HepG2 (cell line): Measurements from ENCODE around the gene TPSAB1.

Experiments used
- CTCF ChIP-seq: sonication (generic); formaldehyde crosslinking; IDR thresholded peaks from 2 replicates; pipeline ENCODE4 v1.5.0; 2020; ENCODE audit warnings: mild to moderate bottlenecking, missing genetic modification reagents, moderate library complexity
- ETV6 ChIP-seq: sonication (generic); formaldehyde crosslinking; conservative IDR thresholded peaks from 2 replicates; pipeline ENCODE4 v1.4.0; 2020; ENCODE audit warnings: missing genetic modification reagents
- FOXO4 ChIP-seq: sonication (generic); formaldehyde crosslinking; conservative IDR thresholded peaks from 2 replicates; pipeline ENCODE4 v1.8.1; 2023; ENCODE audit warnings: missing genetic modification reagents
- GTF2F1 ChIP-seq: fragments of 150-350 bp; IDR thresholded peaks from 2 replicates; pipeline ENCODE4 v1.6.1; 2014; ENCODE audit warnings: low read length
- HNF4G ChIP-seq, 2 experiments: sonication (generic) in 1 of 2; formaldehyde crosslinking in 1 of 2; IDR thresholded peaks; 2 replicates each; pipeline versions ENCODE4 v1.4.0 to v1.6.1; 2011 to 2020; ENCODE audit warnings: borderline replicate concordance in 2 of 2, low read depth in 2 of 2, mild to moderate bottlenecking in 2 of 2, low read length in 1 of 2, missing genetic modification reagents in 1 of 2, moderate library complexity in 1 of 2
- HOXD1 ChIP-seq: sonication (generic); formaldehyde crosslinking; IDR thresholded peaks from 2 replicates; pipeline ENCODE4 v1.5.0; 2020; ENCODE audit warnings: missing genetic modification reagents
- POLR2AphosphoS5 ChIP-seq: IDR thresholded peaks from 2 replicates; pipeline ENCODE4 v1.6.1; 2012; ENCODE audit warnings: low read depth, low read length
- PREB ChIP-seq: sonication (generic); formaldehyde crosslinking; IDR thresholded peaks from 2 replicates; pipeline ENCODE4 v1.4.0; 2020; ENCODE audit warnings: missing genetic modification reagents
- RAD21 ChIP-seq: fragments of 450-650 bp; formaldehyde crosslinking; IDR thresholded peaks from 2 replicates; pipeline ENCODE4 v1.5.0; 2020; ENCODE audit warnings: mild to moderate bottlenecking
- ZNF335 ChIP-seq: sonication (generic); formaldehyde crosslinking; IDR thresholded peaks from 2 replicates; pipeline ENCODE4 v1.4.0; 2020; ENCODE audit warnings: missing genetic modification reagents
- ZNF563 ChIP-seq: sonication (generic); formaldehyde crosslinking; IDR thresholded peaks from 2 replicates; pipeline ENCODE4 v1.8.0; 2022; ENCODE audit warnings: mild to moderate bottlenecking, moderate library complexity, missing genetic modification reagents
- ZNF720 ChIP-seq: sonication (generic); formaldehyde crosslinking; IDR thresholded peaks from 2 replicates; pipeline ENCODE4 v1.4.0; 2020; ENCODE audit warnings: missing genetic modification reagents
- TF ChIP-seq, protein P1 (sequence below): sonication (generic); formaldehyde crosslinking; IDR thresholded peaks from 2 replicates; pipeline ENCODE4 v1.8.1; 2023; ENCODE audit warnings: mild to moderate bottlenecking, missing genetic modification reagents
- TF ChIP-seq, protein P2 (sequence below), 2 experiments: IDR thresholded peaks; 2 replicates each; pipeline ENCODE4 v1.6.1; 2011 to 2012; ENCODE audit warnings: low read length in 2 of 2, borderline replicate concordance in 1 of 2, low read depth in 1 of 2, mild to moderate bottlenecking in 1 of 2, moderate library complexity in 1 of 2

- TF ChIP-seq, protein P1, sequence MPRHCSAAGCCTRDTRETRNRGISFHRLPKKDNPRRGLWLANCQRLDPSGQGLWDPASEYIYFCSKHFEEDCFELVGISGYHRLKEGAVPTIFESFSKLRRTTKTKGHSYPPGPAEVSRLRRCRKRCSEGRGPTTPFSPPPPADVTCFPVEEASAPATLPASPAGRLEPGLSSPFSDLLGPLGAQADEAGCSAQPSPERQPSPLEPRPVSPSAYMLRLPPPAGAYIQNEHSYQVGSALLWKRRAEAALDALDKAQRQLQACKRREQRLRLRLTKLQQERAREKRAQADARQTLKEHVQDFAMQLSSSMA (CRISPR knock-in tag): no peak
- TF ChIP-seq HOXD1 (CRISPR knock-in tag) (no peak), ZNF720 (CRISPR knock-in tag) (no peak), ETV6 (CRISPR knock-in tag) (no peak), POLR2AphosphoS5 (no peak), ZNF563 (no peak), CTCF (CRISPR knock-in tag) (no peak), FOXO4 (CRISPR knock-in tag) (no peak), GTF2F1 (no peak), ZNF335 (CRISPR knock-in tag) (no peak), PREB (CRISPR knock-in tag) (no peak), RAD21 (no peak), HNF4G (IDR thresholded peaks at IDR 0.05; ENCODE audit: borderline replicate concordance, low read depth, low read length) (no peak), HNF4G (CRISPR knock-in tag; IDR thresholded peaks at IDR 0.05; ENCODE audit: borderline replicate concordance, low read depth) (no peak)
- TF ChIP-seq, protein P2, sequence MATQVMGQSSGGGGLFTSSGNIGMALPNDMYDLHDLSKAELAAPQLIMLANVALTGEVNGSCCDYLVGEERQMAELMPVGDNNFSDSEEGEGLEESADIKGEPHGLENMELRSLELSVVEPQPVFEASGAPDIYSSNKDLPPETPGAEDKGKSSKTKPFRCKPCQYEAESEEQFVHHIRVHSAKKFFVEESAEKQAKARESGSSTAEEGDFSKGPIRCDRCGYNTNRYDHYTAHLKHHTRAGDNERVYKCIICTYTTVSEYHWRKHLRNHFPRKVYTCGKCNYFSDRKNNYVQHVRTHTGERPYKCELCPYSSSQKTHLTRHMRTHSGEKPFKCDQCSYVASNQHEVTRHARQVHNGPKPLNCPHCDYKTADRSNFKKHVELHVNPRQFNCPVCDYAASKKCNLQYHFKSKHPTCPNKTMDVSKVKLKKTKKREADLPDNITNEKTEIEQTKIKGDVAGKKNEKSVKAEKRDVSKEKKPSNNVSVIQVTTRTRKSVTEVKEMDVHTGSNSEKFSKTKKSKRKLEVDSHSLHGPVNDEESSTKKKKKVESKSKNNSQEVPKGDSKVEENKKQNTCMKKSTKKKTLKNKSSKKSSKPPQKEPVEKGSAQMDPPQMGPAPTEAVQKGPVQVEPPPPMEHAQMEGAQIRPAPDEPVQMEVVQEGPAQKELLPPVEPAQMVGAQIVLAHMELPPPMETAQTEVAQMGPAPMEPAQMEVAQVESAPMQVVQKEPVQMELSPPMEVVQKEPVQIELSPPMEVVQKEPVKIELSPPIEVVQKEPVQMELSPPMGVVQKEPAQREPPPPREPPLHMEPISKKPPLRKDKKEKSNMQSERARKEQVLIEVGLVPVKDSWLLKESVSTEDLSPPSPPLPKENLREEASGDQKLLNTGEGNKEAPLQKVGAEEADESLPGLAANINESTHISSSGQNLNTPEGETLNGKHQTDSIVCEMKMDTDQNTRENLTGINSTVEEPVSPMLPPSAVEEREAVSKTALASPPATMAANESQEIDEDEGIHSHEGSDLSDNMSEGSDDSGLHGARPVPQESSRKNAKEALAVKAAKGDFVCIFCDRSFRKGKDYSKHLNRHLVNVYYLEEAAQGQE (IDR thresholded peaks at IDR 0.05; ENCODE audit: borderline replicate concordance in 1 of 2, low read depth in 1 of 2, low read length in 2 of 2): no peak
Measured at GRCh38 chr16:1262210-1262845, 21.8 kb downstream of the TPSAB1 start.
